PC-9 (cell line): Measurements from ENCODE around the gene TMEM132C.

ENCODE experiments used
- CTCF ChIP-seq: fragments of 200-600 bp; sonication (generic); conservative IDR thresholded peaks from 2 replicates; pipeline ENCODE4 v1.6.1; 2017; ENCODE audit warnings: mixed run types, antibody characterized with exemption, mild to moderate bottlenecking, moderate library complexity
- EZH2 ChIP-seq: fragments of 200-600 bp; sonication (generic); IDR thresholded peaks from 2 replicates; pipeline ENCODE4 v1.8.0; 2017; ENCODE audit warnings: antibody characterized with exemption, low read depth

GRCh38 chr12:128305336-128305892 is 38.4 kb downstream of the TMEM132C start:
- TF ChIP-seq CTCF, result no peak
- no peak for TF ChIP-seq EZH2
